Coronary artery (tissue), 2 donors: ENCODE data around the gene NUDT22.

Experiments
- DNase-seq: peaks from one replicate; pipeline ENCODE4 v3.0.0-alpha.2; 2017; ENCODE audit warnings: low spot score
- H3K27ac ChIP-seq, 2 donors: fragments of 200-600 bp; sonication (generic); one replicate each; pipeline ENCODE4 v1.5.1; 2016 to 2019
- H3K4me3 ChIP-seq: fragments of 200-600 bp; sonication (generic); 2 replicates; pipeline ENCODE4 v1.5.1; 2016; ENCODE audit warnings: mild to moderate bottlenecking, moderate library complexity
- TF ChIP-seq, protein P1 (sequence below): fragments of 200-600 bp; sonication (generic); IDR thresholded peaks from one replicate; pipeline ENCODE4 v1.5.1; 2019; ENCODE audit warnings: antibody characterized with exemption

Gene NUDT22

GRCh38 chr11:64238999-64239398, 12.9 kb downstream of the NUDT22 start:
- DNase-seq: no peak
- Histone ChIP-seq H3K4me3 (no peak overlapping the region), H3K27ac (peak overlapping the region in 1 of 2 donors; percentile 56)
- TF ChIP-seq, protein P1, sequence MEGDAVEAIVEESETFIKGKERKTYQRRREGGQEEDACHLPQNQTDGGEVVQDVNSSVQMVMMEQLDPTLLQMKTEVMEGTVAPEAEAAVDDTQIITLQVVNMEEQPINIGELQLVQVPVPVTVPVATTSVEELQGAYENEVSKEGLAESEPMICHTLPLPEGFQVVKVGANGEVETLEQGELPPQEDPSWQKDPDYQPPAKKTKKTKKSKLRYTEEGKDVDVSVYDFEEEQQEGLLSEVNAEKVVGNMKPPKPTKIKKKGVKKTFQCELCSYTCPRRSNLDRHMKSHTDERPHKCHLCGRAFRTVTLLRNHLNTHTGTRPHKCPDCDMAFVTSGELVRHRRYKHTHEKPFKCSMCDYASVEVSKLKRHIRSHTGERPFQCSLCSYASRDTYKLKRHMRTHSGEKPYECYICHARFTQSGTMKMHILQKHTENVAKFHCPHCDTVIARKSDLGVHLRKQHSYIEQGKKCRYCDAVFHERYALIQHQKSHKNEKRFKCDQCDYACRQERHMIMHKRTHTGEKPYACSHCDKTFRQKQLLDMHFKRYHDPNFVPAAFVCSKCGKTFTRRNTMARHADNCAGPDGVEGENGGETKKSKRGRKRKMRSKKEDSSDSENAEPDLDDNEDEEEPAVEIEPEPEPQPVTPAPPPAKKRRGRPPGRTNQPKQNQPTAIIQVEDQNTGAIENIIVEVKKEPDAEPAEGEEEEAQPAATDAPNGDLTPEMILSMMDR: no peak

- H3K27ac ChIP-seq: peak overlapping the region; percentile 100
- no peak for DNase-seq
- TF ChIP-seq, protein P1: no peak
- peak overlapping the region; percentile 96 for H3K4me3 ChIP-seq
These were observed 13.8 kb downstream of the NUDT22 start for GRCh38 chr11:64239662-64240434.

- peak within 1 kb of the TSS; percentile 100 for H3K27ac ChIP-seq
- peak within 1 kb of the TSS; percentile 96 for H3K4me3 ChIP-seq
- peak; percentile 99 for DNase-seq
- TF ChIP-seq, protein P1: no peak
These were observed 14.6 kb downstream of the NUDT22 start, which contains the start of gene FKBP2 for GRCh38 chr11:64240435-64241240. Gene FKBP2, plus strand, starts transcription at chr11:64241095. Its CDS starts 1,293 bp downstream, at chr11:64242388.

GRCh38 chr11:64241241-64241490, 15.1 kb downstream of the NUDT22 start:
- DNase-seq: peak; percentile 100
- Histone ChIP-seq H3K4me3 (peak overlapping the region; percentile 96), H3K27ac (peak overlapping the region; percentile 100)
- TF ChIP-seq, protein P1: no peak

DNA sequence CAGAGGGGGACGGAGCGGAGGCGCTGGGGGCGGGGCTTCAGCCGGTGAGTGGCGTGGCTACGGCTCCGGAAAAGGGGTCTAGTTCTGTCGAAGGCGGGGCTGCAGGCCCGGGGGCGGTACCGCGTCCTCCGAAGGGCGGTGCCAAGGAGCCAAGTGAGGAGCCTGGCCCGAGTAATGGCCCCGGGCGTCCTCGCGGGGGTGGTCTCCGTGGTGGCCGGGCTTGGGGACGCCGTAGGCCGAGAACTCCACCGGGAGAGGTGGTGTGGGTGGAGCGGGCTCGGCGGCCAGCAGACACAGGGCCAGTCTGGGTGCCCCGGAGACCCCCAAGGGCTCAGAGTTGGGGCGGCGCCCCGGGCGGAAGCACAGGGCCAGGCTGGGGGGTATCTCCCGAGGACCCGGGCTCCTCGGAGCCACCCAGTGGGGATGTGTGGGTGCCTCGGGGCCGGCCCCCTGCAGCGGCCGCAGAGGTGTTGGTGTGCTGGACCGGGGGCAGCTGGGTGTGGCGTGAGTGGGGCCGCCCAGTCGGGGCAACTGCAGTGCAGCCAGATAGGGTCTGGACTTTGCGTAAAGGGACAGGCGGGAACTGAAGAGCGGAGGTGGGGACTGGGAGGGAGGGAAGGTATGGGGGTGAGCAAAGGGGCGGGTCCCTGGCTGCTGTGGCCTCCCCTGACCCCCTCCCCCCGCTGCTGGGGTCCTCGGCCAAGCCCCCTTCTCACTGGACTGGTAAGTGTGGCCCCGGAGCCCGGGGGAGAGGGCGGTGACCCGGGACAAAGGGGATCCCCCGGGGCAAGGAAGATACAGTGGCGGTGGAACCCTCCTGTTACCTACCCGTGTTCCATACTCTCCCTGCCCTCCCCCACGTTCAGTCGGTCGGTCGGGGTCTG, 15.7 kb downstream of the NUDT22 start:
- H3K27ac ChIP-seq: peak overlapping the region; percentile 93 to 100
- H3K4me3 ChIP-seq: peak overlapping the region; percentile 96
- TF ChIP-seq, protein P1: no peak
- no peak for DNase-seq

DNA sequence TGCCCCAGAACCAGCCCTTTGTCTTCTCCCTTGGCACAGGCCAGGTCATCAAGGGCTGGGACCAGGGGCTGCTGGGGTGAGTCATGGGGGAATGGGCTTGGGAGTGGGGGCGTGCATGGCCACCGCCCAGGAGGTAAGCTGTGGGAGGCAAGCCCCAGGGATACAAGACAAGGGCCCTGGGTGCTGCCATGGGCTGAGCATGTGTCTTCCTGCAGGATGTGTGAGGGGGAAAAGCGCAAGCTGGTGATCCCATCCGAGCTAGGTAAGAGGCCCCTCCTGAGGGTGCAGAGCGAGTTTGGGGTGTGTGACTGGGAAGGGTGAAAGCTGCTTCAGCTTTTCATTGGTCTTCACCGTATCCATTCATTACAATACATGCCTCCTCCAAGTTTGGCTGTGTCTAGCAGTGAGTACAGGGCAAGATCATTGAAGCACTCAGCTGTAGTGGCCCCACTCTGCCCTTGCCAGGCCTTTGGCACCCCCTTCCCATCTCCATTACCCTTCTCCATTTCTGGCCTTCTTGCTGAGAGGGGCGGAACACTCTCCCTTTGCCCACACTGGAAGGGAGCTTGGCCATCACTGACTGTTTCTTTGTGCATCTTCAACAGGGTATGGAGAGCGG, 17.3 kb downstream of the NUDT22 start:
- TF ChIP-seq, protein P1: no peak
- peak overlapping the region in 1 of 2 donors; percentile 100 for H3K27ac ChIP-seq
- DNase-seq: no peak
- H3K4me3 ChIP-seq: peak overlapping the region; percentile 96
